ENCODE measurements around the gene WLS.
A peak's percentile ranks its signal among the peaks of the same experiment; 100 is the strongest.

The WLS gene

GRCh38 chr1:68237040-68237439, 4.7 kb upstream of the WLS start:
- DNase-seq (ENCODE audit: low read depth) = no peak
- no peak overlapping the region for H3K4me3 ChIP-seq (ENCODE audit: control insufficient read depth, low read depth, low read length)
- TF ChIP-seq CTCF (IDR thresholded peaks at IDR 0.05; ENCODE audit: control insufficient read depth, insufficient read depth, low read depth, low read length, missing control alignments) = no peak

GRCh38 chr1:68234094-68234493, 1.8 kb upstream of the WLS start:
- no peak overlapping the region for H3K4me3 ChIP-seq (ENCODE audit: control insufficient read depth, low read depth, low read length)
- TF ChIP-seq CTCF (IDR thresholded peaks at IDR 0.05; ENCODE audit: control insufficient read depth, insufficient read depth, low read depth, low read length, missing control alignments) = no peak
- no peak for DNase-seq (ENCODE audit: low read depth)

- TF ChIP-seq CTCF (IDR thresholded peaks at IDR 0.05; ENCODE audit: control insufficient read depth, insufficient read depth, low read depth, low read length, missing control alignments) = no peak
- peak overlapping the region; percentile 74 for H3K4me3 ChIP-seq (ENCODE audit: control insufficient read depth, low read depth, low read length)
- no peak for DNase-seq (ENCODE audit: low read depth)
Observed at GRCh38 chr1:68233202-68233601, 879 bp upstream of the WLS start.

GRCh38 chr1:68231627-68232288, 565 bp downstream of the WLS start:
- peak overlapping the region; percentile 74 for H3K4me3 ChIP-seq (ENCODE audit: control insufficient read depth, low read depth, low read length)
- no peak for TF ChIP-seq CTCF (IDR thresholded peaks at IDR 0.05; ENCODE audit: control insufficient read depth, insufficient read depth, low read depth, low read length, missing control alignments)
- no peak for DNase-seq (ENCODE audit: low read depth)

- TF ChIP-seq CTCF (IDR thresholded peaks at IDR 0.05; ENCODE audit: control insufficient read depth, insufficient read depth, low read depth, low read length, missing control alignments) = no peak
- DNase-seq (ENCODE audit: low read depth) = no peak
- H3K4me3 ChIP-seq (ENCODE audit: control insufficient read depth, low read depth, low read length) = peak overlapping the region; percentile 74
Observed at GRCh38 chr1:68230901-68231626, 1.3 kb downstream of the WLS start.

GRCh38 chr1:68230484-68230802, 1.9 kb downstream of the WLS start:
- DNase-seq (ENCODE audit: low read depth) = no peak
- H3K4me3 ChIP-seq (ENCODE audit: control insufficient read depth, low read depth, low read length) = peak overlapping the region; percentile 74
- TF ChIP-seq CTCF (IDR thresholded peaks at IDR 0.05; ENCODE audit: control insufficient read depth, insufficient read depth, low read depth, low read length, missing control alignments) = no peak
